Stimulated activated CD8-positive, alpha-beta memory T cell treated with anti-CD3 and anti-CD28 coated beads, Interleukin-15, amount 100 ng/mL, for 1 hour (primary cell): ENCODE results near the gene F2R.

ENCODE experiments used
- DNase-seq: peaks from one replicate; pipeline ENCODE4 v3.0.0-alpha.2; 2020; ENCODE audit warnings: low read depth

The F2R gene

DNA sequence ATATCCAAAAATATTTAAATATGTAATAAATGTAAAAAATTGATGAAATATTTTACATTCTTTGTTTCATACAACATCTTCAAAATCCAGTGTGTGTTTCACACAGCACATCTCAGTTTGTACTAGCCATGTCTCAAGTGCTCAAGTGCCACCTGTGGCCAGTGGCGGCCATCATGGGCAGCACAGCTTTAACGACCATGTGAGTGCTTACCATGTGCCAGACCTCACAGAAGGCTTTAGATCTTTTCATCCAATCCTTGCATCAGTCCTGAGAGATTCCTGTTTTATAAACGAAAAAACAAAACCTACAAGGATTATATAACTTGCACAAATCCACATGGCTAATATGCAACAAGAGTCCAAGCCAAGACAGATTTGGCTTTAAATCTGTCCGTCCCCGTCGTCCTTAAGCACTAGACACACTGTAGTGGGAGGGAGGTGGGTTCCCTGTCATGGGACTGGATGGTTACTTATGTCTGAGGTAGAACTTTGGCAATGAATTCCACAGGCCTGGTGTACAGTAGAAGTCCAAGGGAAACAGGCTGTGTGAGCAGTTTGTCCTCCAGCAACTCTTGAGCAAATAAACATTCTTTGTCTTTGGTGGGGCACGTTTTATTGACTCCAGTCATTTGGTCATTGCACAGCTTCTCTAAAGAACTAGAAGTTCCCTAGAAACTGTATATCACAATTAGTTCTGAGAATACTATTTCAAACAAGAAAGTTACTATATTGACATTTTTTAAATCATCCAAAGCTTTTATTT is 25.0 kb upstream of the F2R start:
- no peak for DNase-seq

DNA sequence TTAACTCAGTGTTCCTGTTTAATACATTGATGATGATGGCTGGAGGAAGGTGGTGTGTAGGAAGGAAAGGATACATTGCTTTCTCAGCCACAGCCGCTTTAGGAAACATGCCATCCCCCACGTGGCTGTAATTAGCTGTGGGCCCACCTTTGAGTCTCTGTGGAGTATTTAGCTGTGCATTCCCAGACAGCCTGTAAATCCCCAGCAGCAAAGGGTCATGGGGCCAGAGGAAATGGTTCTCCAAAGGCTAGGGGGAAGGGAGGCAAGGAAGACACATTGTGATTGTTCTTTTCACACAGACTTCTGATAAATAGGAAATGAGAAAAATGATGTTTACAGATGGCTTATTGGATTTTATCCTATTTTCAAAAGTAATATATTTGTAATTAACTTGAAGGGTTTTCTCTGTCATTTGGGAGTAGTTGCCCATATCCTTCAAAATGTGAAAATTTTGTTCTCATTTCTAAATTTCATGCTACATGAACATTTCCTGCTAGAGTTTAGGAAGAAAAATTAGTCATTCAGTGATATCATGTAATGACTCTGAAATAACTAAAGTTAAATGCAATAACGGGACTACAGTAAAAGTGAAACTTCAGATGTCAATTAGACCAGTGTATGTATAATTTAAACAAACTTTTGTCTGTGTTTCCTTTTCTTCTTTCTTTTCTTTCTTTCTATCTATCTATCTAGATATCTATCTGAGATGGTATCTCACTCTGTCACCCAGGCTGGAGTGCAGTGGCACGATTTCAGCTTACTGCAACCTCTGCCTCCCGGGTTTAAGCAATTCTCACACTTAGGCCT is 24.3 kb upstream of the F2R start:
- no peak for DNase-seq

- DNase-seq: no peak
These were observed 23.7 kb upstream of the F2R start for GRCh38 chr5:76692274-76692540.

DNA sequence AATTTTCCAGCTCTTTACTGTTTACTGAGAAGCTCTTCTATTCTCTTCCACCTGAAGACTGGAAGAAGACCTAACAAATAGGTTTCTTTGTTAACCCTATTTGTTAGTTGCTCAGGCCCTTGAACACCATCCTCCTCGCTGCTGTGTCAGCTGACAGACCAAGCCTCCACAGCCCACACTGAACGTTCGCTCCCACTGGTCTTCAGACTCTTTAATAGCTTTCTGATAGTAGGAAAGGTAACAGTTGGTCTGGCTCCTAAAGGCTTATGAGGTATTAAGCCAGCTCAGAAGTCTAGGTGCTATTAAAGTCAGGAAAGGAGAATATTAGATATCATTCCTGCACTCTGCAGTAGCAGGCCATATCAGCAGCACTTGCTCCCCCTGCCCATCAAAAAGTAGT is 23.3 kb upstream of the F2R start:
- no peak for DNase-seq

DNA sequence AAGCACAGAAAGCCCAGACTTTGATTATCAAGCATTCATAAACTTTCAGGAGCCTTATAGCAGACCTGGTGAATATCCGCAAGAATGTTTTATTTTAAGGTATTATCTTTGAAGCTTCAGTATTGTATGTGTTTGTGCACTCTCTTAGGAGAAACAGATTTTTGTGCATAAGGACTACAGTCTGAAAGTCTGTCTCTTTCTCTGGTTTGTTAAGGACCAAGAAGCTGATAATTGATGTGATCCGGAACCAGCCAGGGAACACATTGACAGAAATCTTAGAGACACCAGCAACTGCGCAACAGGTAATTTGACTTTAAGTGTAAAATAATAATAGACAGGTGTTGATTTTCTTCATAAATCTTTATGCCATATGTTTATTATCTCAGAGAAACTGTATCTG is 22.8 kb upstream of the F2R start:
- no peak for DNase-seq

GRCh38 chr5:76694317-76694716 is 21.6 kb upstream of the F2R start:
- DNase-seq: no peak

DNA sequence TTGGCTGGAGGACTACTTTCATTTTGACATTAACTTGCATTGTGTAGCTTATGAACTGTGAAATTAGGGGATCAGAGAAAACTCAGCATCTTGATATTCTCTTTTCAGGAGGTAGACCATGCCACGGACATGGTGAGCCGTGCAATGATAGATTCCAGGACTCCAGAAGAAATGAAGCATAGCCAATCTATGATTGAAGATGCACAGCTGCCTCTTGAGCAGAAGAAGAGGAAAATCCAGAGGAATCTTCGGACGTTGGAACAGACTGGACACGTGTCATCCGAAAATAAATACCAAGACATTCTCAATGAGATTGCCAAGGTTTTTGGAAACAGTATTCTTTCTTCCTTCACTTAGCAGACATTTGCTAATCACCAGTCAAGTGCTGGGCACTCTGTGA is 20.6 kb upstream of the F2R start:
- no peak for DNase-seq

GRCh38 chr5:76696251-76696650 is 19.7 kb upstream of the F2R start:
- no peak for DNase-seq

- no peak for DNase-seq
These were observed 18.3 kb upstream of the F2R start for GRCh38 chr5:76697670-76698069.

DNA sequence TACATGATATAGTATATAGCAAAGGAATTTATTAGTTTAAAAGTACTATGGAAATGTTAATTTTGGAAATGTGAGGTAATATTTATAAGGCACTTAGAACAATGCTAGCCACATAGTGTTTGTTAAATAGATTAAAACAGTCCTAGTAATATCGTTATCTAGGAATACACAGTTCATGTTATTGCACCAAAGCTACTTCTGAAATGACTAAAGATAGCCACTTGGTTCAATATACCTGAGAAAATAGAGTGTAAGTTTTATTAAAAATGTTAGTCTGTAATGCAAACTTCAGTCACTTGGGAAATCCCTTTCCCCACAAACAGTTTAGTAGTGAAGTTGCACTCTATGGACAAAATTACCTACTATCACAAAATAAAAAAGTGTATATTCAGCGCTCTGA is 15.4 kb upstream of the F2R start:
- no peak for DNase-seq

DNA sequence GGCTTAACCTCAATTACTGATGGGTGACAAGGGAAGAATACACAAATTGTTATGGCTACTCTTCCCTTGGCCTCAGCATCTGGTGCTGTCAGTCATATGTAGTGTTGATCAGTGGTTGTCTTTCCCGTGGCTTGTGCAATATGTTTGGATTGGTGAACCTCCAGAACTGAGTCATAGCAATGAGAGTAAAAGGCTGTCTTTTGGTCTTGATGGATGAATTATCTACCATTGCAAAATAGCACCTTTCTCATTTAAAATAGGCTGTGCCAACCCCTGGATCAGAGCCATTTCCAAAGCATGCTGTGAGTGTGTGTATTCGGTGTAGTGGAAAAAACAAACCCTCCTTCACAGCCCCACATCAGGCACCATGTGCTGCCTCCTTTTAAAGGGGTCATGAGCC is 14.6 kb upstream of the F2R start:
- DNase-seq: no peak

DNA sequence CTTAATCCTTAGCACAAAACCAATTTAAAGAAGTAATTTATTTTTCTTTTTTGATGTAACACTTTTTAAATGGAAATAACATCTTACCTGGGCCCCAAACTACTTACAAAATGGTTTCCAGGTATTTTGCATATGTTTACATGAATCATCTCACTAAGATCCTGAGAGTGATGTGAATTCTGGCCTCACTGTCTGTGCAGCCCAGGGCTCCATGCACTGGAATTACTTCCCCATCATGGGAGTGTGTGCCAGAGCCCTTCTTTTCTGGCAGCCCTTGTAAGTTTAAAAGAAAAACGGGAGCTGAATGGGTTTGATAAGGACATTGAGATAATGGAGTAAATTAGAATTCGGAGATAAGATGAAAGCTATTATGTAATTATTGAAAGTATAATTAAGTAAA is 12.2 kb upstream of the F2R start:
- DNase-seq: no peak

DNA sequence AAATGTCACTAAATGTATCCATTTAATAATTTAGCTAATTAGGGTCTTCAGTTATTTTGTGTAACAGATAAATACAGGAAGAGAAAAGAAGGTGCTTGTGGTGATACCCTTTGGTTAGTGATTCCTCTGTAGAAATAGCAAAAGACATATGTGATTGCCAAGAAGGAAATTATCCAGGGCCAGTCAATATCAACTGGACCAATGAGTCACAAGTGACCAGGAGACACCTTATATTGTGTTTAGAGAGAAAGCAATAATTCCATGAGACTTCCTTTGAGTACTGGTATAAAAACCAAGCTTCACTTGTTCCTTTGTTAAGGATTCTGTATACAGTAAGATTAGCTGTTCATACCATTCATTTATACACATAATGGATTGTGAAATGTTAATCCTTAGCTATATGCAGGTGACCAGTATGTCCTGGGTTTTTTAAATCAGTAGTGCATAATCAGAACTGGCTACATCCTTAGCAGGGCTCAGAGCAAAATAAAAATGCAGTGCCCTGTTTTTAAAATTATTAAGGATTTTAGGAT is 11.7 kb upstream of the F2R start:
- DNase-seq: no peak

GRCh38 chr5:76705574-76705973 is 10.4 kb upstream of the F2R start:
- no peak for DNase-seq

DNA sequence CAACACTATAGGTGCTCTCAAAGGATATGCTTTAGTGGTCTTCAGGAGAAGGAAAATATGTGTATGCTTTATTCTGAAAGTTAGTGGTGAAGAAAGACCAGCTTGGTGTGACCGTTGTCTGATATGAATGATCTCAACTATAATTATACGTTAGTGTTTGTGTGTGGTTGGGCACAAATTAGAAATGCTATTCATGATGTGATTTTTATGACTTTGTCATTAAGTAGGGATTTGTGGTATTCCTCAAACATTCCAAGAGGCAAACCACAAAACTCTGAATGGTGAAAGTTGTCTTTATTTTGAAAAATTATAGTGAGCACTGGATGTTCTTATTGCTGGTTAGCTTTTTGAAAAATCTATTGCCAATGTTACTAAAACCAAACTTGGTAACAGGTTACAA is 6.2 kb upstream of the F2R start:
- no peak for DNase-seq

DNA sequence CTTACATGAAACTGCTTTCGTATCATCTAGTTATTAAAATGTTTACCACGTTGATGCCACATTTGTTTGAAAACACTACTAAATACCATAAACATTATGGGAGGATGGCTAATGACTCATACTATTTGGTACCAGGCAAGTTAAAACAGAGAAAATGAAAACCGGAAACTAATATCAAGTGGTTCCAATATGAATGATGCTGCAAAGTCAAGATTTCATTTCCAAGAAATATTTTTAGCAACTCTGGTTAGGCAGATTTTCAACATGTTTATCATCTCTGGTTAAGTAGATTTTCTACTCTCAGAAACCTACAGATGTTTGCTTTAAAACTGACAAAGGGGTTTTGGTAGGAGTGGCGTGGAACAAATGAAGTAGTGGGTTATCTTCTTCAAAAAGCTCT is 4.9 kb upstream of the F2R start:
- no peak for DNase-seq

- DNase-seq: no peak
These were observed 1.0 kb upstream of the F2R start for GRCh38 chr5:76714751-76715485.

GRCh38 chr5:76715486-76715735 is 515 bp upstream of the F2R start:
- no peak for DNase-seq

- DNase-seq: no peak
These were observed 681 bp downstream of the F2R start for GRCh38 chr5:76716456-76717157.

DNA sequence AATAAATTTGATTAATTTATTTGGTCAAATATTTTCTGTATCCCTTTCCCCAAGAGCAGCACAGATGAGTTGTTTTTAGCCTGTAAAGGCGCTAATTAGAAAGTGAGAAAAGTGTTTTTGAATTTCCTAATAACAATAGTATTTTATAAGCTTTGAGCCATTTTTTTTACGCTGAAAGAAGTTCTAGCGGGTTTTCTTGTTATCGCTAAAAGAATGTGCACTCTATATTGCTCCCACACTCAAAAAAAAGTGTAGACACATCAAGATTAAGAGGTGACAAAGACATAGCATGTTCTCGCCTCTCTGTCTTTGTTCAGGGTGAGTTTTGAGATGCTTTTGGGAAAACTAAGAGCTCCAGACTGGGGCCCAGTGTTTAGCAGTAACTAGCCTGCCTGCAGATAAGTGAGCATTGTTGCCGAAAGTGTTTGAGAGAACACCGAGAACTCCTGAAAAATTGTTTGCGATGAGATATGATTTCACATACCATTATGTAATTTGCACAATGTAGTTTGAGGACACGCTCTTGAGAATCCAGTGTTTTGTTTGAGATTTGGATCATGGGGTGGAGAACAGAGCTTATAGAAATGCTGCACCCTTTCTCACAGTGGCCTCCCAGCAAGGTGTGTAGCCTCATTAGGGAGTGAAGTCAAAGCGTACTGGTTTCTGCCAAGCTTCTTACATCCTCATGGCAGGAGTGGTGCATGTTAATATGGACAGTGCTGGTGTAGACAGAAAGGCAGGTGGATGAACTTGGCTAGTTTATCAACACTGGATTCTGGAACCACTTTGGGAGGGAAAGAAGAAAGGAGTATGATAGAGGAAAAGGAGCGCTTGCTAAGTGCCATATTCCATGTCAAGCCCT is 1.5 kb downstream of the F2R start:
- DNase-seq: no peak

GRCh38 chr5:76718381-76718832 is 2.5 kb downstream of the F2R start:
- no peak for DNase-seq

DNA sequence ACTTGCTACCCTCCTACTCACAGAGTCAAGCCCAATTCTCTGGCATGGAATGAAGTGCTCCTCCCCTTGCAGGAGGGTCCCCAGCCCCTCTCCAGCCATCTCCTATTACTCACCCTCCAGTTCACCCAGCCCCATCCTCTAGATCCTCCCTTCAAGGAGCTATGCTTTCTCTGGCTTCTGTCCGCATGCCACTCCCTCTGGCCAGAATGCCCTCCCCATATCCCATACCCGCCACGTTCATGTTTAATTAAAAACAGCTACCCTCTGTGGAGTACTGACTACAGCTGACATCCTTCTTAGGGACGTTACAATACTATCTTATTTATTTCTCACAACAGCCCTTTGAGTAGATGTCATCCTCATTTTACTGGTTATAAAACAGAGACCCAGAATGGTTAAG is 3.0 kb downstream of the F2R start:
- no peak for DNase-seq
